GM12864 (cell line): Measurements from ENCODE around the gene SPRR2G.
"Not testable (repeated sequence)": the region's sequence is repeated elsewhere in the genome, so short reads cannot be mapped to it uniquely, and the experiment has no call there.

Experiments used
- DNase-seq: peaks from one replicate; pipeline ENCODE4 v3.0.0-alpha.2; 2011; ENCODE audit warnings: low read depth
- H3K4me3 ChIP-seq: 2 replicates; pipeline ENCODE4 v1.5.1; 2011; ENCODE audit warnings: mild to moderate bottlenecking, low read depth, low read length, control low read depth
- CTCF ChIP-seq: IDR thresholded peaks from 2 replicates; pipeline ENCODE4 v1.5.1; 2011; ENCODE audit warnings: low read depth, mild to moderate bottlenecking, moderate library complexity, low read length, control low read depth, inconsistent platforms; ENCODE audit errors: missing control alignments

SPRR2G gene

GRCh38 chr1:153150846-153151245 lies at the start of gene SPRR2G:
Gene SPRR2G, minus strand, starts transcription at chr1:153150890. Its CDS starts 780 bp downstream, at chr1:153150110.
- TF ChIP-seq CTCF, result no peak
- DNase-seq, result no peak
- H3K4me3 ChIP-seq, result no peak within 1 kb of the TSS

DNA sequence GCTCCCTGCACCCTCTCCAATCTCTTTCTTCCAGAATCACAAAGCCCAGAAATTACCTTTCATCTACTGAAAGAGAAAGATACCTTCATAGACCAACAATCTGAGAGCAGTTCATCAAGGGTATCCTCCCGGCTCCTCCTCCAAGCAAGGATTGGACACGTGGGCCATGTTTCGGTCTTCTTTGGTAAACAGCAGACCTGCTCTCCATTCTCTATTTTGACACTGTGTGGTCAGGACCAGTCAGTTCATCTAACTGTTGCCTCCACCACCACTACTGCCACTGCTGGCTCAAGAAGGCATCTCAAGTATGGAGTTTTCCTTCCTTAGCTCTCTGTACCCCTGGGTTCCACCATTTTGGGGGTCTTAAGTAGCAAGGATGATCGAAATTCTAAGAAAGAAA lies 44.5 kb upstream of the SPRR2G start:
- H3K4me3 ChIP-seq, result no peak overlapping the region
- no peak for TF ChIP-seq CTCF
- no peak for DNase-seq

DNA sequence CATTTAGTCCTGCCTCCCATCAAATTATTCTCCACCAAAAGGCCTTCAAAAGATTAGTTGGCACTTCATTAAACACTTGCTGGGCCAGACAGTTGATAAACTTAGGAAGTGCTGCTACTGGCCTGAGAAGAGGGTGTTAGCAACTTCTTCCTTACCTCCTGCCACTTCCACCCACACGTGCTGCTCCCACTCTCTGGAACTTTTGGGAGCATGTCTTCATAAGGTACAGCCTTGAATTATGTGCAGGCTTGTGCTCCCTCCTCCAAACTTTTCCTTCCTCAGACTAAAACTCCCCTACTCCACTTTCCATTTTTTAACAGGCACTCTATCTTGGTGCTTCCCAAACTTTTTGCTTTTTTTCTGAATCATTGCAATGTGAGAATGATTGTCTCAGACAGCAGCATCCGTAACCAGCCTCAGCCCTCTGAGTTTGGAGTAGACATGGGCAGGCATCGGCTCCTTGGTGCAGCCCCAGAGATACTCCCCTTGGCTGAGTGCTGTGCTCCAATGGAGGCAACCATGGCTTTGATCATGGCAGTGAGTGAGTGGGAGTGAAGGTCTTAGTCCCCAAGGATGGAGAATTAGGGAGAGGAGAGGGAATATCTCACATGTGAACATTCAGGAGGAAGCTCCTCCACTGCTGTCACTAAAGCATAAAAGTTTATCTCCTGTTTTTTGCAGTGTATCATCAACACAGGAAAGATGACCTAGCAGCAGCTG lies 43.8 kb upstream of the SPRR2G start:
- no peak for DNase-seq
- H3K4me3 ChIP-seq, result no peak overlapping the region
- TF ChIP-seq CTCF, result no peak

DNA sequence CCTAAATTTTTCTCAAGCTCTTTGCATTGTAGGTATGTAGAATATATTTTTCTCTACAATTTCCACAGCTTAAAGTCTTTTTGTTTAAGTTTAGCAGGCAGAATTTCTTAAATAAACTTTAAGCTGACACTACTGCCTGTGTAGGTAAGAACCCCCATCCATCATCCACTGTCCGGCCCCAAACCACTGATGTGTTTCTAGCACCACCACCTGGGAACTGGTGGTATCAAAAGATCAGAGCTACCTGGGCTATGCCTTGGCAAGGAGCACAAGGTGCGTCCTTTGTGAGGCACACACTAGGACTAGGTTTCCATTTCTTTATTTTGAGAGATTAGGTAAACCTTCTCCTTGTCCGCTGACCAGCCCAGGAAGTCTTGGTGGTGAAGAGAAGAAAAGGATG lies 42.0 kb upstream of the SPRR2G start:
- no peak overlapping the region for H3K4me3 ChIP-seq
- TF ChIP-seq CTCF, result peak; percentile 49
- no peak for DNase-seq

- TF ChIP-seq CTCF, result peak; percentile 46
These were observed 39.7 kb upstream of the SPRR2G start for GRCh38 chr1:153190373-153190772.

GRCh38 chr1:153188301-153188700 lies 37.6 kb upstream of the SPRR2G start:
- DNase-seq, H3K4me3 ChIP-seq: not testable (repeated sequence)

More at GRCh38 chr1:153190373-153190772, 39.7 kb upstream of the SPRR2G start:
- DNase-seq, result no peak
- no peak overlapping the region for H3K4me3 ChIP-seq

DNA sequence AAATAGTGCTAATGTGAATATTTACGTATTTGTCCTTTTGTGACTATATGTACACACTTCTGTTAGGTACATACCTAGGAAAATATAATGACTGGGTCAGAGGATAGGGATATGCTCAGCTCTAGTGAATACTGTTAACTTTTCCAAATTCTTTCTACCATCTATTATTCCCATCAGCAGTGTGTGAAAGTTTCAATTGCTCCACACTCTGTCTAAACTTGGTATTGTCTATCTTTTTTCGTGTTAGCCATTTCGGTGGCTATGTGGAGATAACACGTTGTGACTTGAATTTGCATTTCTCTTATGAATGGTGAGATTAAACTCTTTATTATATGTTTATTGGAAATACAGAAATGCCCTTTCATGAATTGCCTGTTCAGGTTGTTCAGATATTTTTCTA lies 29.9 kb upstream of the SPRR2G start:
- TF ChIP-seq CTCF, result no peak
- DNase-seq, result no peak

More for the DNA sequence above, 29.9 kb upstream of the SPRR2G start:
- no peak overlapping the region for H3K4me3 ChIP-seq
